Neural progenitor cell (in vitro differentiated cells): ENCODE data around the gene CANT1.

Experiments used
- CTCF ChIP-seq: fragments of 200-600 bp; sonication (generic); IDR thresholded peaks from 2 replicates; pipeline ENCODE4 v1.5.1; 2017; ENCODE audit warnings: antibody characterized with exemption, mild to moderate bottlenecking
- EZH2 ChIP-seq: fragments of 200-600 bp; sonication (generic); IDR thresholded peaks from 2 replicates; pipeline ENCODE4 v1.6.1; 2017; ENCODE audit warnings: antibody characterized with exemption, mild to moderate bottlenecking, moderate library complexity
- EZH2phosphoT487 ChIP-seq: fragments of 200-600 bp; sonication (generic); IDR thresholded peaks from 2 replicates; pipeline ENCODE4 v1.6.1; 2017; ENCODE audit warnings: antibody characterized with exemption

DNA sequence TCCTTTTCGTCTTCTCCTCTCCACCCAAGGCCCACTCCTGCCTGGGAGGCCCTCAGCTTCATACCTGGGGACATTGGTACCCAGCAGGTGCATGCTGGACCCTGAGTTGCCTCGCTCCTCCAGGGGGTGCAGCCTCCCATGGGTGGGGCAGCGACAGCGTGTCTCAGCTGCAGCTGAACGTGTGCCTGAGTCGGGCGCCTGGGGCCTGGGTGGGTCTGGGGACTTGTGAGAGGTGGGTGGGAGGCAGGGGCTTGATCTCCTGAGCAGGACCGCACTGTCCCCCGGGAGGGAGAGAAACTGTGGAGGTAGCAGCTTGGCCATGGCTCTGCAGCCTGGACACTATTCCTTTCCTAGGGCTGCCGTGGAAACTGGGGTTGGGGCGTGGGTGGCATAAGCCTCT, 40.3 kb upstream of the CANT1 start:
- no peak for TF ChIP-seq CTCF
- TF ChIP-seq EZH2 = no peak
- no peak for TF ChIP-seq EZH2phosphoT487
